Loucy (cell line): ENCODE results near the gene SLC35F6.

Source experiments
- EZH2phosphoT487 ChIP-seq: fragments of 200-600 bp; IDR thresholded peaks from 2 replicates; pipeline ENCODE4 v1.6.1; 2018; ENCODE audit warnings: antibody characterized with exemption, mild to moderate bottlenecking, moderate library complexity, borderline replicate concordance
- TF ChIP-seq, protein P1 (sequence below): fragments of 200-600 bp; sonication (generic); conservative IDR thresholded peaks from 2 replicates; pipeline ENCODE4 v1.5.1; 2014; ENCODE audit warnings: mild to moderate bottlenecking, antibody characterized with exemption, low read length

DNA sequence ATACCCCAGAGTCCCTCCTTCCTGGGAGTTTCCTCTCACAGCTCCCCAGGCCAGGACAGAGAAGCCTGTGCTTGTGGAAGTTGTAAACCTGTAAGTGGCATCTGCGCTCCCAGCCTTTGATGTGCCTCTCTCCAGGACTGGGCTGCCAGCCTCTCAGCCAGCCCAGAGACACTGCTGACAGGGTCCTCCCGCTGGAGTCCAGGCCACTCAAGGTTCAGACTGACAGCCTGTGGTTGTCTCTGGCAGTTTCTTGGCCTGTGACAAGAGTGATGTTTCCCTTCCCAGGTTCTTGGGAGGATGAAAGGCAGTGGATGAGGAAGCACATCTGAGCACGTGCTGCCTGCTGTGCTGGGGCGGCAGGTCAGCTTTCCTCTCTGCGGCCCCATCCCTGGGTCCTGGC lies 3.0 kb downstream of the SLC35F6 start:
- TF ChIP-seq, protein P1, sequence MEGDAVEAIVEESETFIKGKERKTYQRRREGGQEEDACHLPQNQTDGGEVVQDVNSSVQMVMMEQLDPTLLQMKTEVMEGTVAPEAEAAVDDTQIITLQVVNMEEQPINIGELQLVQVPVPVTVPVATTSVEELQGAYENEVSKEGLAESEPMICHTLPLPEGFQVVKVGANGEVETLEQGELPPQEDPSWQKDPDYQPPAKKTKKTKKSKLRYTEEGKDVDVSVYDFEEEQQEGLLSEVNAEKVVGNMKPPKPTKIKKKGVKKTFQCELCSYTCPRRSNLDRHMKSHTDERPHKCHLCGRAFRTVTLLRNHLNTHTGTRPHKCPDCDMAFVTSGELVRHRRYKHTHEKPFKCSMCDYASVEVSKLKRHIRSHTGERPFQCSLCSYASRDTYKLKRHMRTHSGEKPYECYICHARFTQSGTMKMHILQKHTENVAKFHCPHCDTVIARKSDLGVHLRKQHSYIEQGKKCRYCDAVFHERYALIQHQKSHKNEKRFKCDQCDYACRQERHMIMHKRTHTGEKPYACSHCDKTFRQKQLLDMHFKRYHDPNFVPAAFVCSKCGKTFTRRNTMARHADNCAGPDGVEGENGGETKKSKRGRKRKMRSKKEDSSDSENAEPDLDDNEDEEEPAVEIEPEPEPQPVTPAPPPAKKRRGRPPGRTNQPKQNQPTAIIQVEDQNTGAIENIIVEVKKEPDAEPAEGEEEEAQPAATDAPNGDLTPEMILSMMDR, result no peak
- no peak for TF ChIP-seq EZH2phosphoT487
